Measurements from ENCODE around the gene SEZ6L2. TPM values are rescaled to one million over a fixed set of nuclear protein-coding genes. Genes with fewer than 3 reads are reported as not detected.

Gene SEZ6L2
- total RNA-seq, 2 donors from 2014 or later: 11.1 to 13.0 TPM

DNA sequence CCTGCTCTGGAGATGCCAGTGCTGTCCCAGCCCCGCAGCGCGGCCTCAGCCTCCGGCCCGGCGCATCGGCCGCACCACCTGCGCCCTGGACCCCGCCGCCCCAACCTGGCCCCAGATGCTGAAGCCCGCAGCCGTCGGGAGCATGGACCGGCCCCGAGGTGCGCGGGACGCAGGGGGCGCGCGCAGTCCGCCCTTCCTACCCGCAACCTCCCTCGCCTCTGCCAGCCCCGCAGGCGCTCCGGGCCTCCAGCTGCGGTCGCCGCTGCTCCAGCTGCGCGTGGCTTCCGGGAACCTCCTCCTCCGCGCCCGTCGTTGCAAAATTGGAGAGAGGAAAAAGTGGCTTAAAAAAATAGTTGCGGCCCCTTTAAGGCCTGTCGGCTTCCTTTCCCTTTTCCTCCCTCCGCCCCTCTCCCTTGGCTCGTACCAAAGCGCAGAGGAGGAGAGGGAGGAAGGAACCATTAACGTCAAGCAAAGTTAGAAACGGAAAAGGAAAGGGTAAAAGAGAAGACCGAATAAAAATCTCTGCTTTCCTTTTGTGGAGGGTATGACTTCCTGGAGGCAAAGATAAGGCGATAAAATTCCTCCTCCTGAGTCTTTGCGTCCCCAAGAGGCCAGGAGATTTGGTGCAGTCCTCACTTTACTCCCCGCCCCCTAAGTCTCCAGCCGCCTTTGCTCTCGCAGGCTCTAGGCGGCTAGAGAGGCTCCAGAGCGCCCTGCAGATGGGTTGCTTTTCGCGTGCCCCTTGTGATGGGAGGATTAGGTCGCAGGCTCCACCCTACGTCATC, 36.3 kb downstream of the SEZ6L2 start, which contains the start of gene CDIPT:
Gene CDIPT, minus strand, starts transcription at position 343 of the 785 bp plus-strand sequence. CDS start 369 bp downstream, outside the sequence.
- DNase-seq (peak; percentile 93 to 96), ATAC-seq (peak; percentile 93)
- intact Hi-C loops (cut with DNase I, micrococcal nuclease): loop anchor here in 1 of 2 donors (10.0 kb wide), 1 partner anchor 62 kb away; the partner anchor contains the start of gene KCTD13

GRCh38 chr16:29862383-29862883, 36.9 kb downstream of the SEZ6L2 start:
- intact Hi-C loops (cut with DNase I, micrococcal nuclease): loop anchor here in 1 of 2 donors (10.0 kb wide), 1 partner anchor 62 kb away; the partner anchor contains the start of gene KCTD13
- DNase-seq: peak in 1 of 2 donors; percentile 51
- peak; percentile 30 for ATAC-seq

- ATAC-seq: no peak
- no peak for DNase-seq
- intact Hi-C loops (cut with DNase I, micrococcal nuclease): loop anchor here in 1 of 2 donors (10.0 kb wide), 1 partner anchor 65 kb away; the partner anchor contains the start of gene KCTD13
Measured at GRCh38 chr16:29860218-29860617, 39.1 kb downstream of the SEZ6L2 start.

GRCh38 chr16:29858974-29859373, 40.4 kb downstream of the SEZ6L2 start:
- no peak for DNase-seq
- intact Hi-C loops (cut with DNase I, micrococcal nuclease): no loop called here
- ATAC-seq: no peak

GRCh38 chr16:29858149-29858849, 41.1 kb downstream of the SEZ6L2 start:
- DNase-seq (no peak), ATAC-seq (no peak)
- intact Hi-C loops (cut with DNase I, micrococcal nuclease): no loop called here

DNA sequence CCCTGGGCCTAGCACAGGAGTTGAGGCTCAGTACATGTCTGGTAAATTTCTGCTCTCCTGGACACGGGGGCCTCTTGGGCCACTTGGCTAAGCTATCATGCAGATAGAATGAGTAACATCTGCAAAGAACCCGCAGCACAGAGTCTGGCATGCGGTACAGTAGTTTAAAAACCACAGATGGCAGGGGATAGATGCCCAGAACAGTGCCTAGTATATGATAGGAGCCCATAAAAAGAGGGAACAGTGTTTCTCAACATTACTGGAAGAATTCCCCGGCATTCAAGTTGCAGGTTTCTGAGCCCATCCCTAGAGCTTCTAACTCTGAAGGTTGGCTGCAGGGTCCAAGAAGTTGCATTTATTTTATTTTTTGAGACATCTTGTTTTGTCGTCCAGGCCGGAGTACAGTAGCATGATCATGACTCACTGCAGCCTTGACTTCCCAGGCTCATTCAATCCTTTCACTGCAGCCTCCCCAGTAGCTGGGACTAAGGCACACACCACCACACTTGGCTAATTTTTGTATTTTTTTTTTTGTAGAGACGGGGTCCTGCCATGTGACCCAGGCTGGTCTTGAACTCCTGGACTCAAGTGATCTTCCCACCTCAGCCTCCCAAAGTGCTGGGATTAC, 42.1 kb downstream of the SEZ6L2 start:
- intact Hi-C loops (cut with DNase I, micrococcal nuclease): no loop called here
- DNase-seq (no peak), ATAC-seq (no peak)

DNA sequence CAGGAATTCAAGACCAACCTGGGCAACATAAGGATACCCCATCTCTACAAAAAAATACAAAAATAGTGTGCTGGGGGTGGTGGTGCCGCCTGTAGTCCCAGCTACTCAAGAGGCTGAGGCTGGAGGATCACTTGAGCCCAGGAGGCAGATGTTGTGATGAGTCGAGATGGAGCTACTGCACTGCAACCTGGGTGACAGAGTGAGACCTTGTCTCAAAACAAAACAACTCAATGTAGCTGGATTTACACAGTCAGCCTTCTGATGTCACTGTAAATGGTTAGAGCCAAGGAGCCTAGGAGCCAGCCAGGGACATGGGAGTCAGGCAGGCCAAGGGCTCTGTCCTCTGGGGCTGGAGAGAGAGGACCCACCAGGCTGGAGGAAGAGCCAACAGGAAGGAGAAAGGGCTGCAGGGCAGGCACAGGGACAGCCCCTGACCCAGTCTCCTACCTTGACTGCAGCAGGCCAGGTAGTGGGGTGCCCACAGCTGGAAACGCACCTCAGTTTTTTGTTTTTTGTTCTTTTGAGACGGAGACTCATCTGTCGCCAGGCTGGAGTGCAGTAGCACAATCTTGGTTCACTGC, 44.7 kb downstream of the SEZ6L2 start:
- no peak for DNase-seq
- intact Hi-C loops (cut with DNase I, micrococcal nuclease): no loop called here
- ATAC-seq: no peak

DNA sequence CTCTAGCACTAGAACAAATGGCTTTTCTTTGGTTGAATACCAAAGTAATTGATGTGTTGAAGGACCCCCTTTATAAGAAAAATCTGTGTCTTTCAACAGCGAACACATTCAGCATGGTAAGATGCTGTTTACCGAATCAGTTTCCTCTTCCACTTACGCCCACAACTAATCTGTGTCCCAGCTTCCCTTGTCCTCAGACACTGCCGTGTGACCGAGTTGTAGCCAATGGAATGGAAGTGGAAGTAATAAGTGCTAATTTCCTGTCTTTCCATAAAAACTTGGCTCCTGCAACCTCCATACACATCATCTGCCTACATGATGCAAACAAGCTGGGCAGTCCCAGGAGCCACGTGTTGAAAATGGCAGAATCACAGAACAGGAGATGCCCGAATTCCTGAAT, 46.7 kb downstream of the SEZ6L2 start:
- intact Hi-C loops (cut with DNase I, micrococcal nuclease): no loop called here
- DNase-seq (no peak), ATAC-seq (no peak)

DNA sequence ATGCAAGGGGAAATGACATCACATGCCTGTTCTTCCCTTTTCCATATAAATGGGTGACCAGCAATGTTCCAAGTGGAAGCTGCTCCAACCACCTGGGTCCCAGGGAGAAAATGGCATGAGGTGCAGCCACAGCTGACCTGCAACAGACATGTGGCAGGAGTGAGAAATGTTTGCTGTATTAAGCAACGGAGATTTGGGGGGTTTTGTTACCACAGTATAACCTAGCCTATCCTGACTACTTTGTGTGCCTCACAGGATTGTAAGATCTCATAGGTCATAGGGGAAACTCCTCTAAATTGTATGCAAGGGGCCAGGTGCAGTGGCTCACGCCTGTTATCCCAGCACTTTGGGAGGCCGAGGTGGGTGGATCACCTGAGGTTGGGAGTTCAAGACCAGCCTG, 48.4 kb downstream of the SEZ6L2 start:
- intact Hi-C loops (cut with DNase I, micrococcal nuclease): no loop called here
- DNase-seq (no peak), ATAC-seq (no peak)

DNA sequence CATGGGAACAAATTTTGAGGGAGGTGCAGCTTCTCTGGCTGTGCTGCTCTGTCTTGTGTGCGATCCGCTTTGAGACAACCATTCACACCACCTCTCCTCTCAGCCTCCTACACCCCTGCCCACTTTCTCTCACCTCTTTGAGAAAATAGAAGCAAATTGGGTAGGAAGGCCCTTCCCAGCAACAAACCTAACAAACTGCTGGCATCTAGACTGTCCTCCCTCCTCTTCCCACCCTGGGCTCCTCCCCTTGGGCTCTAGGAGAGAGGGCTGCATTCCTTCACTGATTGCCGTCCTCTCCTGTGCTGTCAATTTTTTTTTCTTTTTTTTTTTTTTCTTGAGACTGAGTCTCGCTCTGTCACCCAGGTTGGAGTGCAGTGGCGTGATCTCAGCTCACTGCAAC, 49.8 kb downstream of the SEZ6L2 start:
- DNase-seq (no peak), ATAC-seq (no peak)
- intact Hi-C loops (cut with DNase I, micrococcal nuclease): loop anchor here in 1 of 2 donors (10.0 kb wide), 1 partner anchor 145 kb away; no protein-coding TSS in a partner anchor

GRCh38 chr16:29848420-29849297, 50.7 kb downstream of the SEZ6L2 start:
- peak; percentile 72 to 85 for DNase-seq
- ATAC-seq: peak; percentile 84
- intact Hi-C loops (cut with DNase I, micrococcal nuclease): loop anchor here in 1 of 2 donors (10.0 kb wide), 1 partner anchor 144 kb away; no protein-coding TSS in a partner anchor

- DNase-seq: no peak
- intact Hi-C loops (cut with DNase I, micrococcal nuclease): loop anchor here in 1 of 2 donors (10.0 kb wide), 1 partner anchor 141 kb away; no protein-coding TSS in a partner anchor
- ATAC-seq: no peak
Measured at GRCh38 chr16:29845656-29846055, 53.7 kb downstream of the SEZ6L2 start.

DNA sequence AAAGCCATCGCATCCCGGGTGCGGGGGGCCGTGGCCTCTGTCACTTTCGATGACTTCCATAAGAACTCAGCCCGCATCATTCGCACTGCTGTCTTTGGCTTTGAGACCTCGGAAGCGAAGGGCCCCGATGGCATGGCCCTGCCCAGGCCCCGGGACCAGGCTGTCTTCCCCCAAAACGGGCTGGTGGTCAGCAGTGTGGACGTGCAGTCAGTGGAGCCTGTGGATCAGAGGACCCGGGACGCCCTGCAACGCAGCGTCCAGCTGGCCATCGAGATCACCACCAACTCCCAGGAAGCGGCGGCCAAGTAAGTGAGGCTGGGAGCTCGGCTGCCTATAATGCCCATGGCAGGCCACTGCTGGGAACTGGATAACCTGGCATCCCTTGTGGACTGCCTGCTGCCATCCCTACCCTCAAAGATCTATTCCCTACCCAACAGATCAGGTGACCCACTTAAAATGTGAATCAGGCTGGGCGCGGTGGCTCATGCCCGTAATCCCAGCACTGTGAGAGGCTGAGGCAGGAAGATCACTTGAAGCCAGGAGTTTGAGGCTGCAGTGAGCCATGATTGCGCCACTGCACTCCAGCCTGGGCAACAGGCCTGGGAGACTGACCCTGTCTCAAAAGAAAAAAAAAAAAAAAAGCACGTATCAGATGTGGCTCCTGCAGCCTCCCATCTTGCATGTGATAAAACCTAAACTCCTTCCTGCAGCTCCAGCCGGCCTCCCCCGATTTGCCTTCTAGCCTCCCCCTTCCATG, 54.6 kb downstream of the SEZ6L2 start:
- DNase-seq: no peak
- no peak for ATAC-seq
- intact Hi-C loops (cut with DNase I, micrococcal nuclease): loop anchor here in 1 of 2 donors (10.0 kb wide), 1 partner anchor 140 kb away; no protein-coding TSS in a partner anchor

GRCh38 chr16:29843931-29844330, 55.4 kb downstream of the SEZ6L2 start:
- no peak for ATAC-seq
- no peak for DNase-seq
- intact Hi-C loops (cut with DNase I, micrococcal nuclease): loop anchor here in 1 of 2 donors (10.0 kb wide), 1 partner anchor 139 kb away; no protein-coding TSS in a partner anchor

DNA sequence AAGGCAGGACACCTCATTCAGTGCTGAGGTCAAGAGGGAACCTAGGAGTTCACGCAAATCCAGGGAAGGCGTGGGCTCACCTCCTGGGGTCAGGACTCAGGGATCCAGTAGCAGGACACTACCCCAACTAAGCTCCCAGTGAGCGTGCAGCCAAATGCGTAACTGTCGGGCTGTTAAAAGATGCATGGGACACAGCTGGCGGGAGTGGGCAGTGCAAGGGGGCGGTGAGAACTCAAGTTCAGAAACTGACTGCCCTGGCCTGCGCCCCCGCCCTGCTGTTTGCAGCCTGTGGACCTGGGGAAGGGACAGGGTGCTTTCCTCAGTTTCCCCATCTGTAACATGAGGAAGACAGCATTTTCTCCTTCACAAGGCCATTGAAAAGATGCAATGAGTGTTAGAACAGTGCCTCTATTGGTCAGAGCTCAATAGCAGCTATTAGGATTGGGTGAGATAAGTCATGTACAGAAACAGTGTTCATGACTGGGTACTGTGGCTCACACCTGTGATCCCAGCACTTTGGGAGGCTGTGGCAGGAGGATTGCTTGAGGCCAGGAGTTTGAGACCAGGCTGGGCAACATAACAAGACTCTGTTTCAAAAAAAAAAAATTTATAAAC, 56.5 kb downstream of the SEZ6L2 start:
- intact Hi-C loops (cut with DNase I, micrococcal nuclease): loop anchor here in 1 of 2 donors (10.0 kb wide), 1 partner anchor 138 kb away; no protein-coding TSS in a partner anchor
- no peak for ATAC-seq
- no peak for DNase-seq

DNA sequence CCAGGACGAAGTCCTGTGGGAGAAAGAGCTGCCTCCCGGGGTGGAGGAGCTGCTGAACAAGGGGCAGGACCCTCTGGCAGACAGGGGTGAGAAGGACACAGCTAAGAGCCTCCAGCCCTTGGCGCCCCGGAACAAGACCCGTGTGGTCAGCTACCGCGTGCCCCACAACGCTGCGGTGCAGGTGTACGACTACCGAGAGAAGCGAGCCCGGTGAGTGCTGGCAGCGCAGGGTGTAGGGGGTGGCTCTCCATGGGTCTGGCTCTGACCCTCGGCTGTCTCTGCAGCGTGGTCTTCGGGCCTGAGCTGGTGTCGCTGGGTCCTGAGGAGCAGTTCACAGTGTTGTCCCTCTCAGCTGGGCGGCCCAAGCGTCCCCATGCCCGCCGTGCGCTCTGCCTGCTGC, 57.7 kb downstream of the SEZ6L2 start:
- intact Hi-C loops (cut with DNase I, micrococcal nuclease): loop anchor here in 1 of 2 donors (10.0 kb wide), 1 partner anchor 137 kb away; no protein-coding TSS in a partner anchor
- ATAC-seq: peak; percentile 14
- DNase-seq: no peak
